ENCODE results near the gene AHI1. TPM values are rescaled to one million over a fixed set of nuclear protein-coding genes. Genes with fewer than 3 reads are reported as not detected.

The AHI1 gene
- total and polyA plus RNA-seq, 2 of the 13 experiments (the other 11 are each of a cell fraction or from before 2014, with no cell fraction given), result 7.2 to 18.6 TPM

DNA sequence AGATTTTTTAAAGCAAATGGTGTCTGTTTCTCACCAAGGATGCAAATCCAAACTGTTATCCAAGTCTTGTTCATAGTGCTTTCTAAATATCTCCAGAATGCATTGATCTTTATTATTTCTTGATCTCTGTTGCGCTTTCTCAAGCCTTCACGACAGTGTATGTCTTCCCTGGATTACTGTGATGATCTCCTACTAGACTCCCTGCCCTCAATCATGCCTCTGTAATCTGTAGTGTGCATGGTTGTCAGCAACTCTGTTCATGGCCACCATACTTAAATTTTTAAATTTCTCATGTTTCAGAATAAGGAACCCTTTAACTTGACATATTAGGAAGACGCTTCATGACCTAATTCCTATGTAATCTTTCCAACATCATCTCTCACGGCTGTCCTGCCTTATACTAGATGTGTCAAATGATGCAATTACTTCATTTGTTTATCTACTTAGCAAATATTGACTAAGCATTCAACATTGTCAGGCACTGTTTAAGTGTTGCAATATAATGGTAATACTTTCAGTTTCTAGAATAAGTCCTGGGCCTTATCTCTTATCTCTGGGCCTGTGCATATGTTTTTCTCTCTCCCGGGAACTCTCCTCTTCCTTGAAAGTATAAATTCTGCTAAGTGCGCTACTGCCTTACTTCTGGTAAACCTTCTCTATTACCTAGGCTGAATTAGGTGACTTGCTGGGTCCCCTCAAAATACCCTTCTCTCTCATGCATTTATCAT lies 25.6 kb upstream of the AHI1 start (continued):
- TF ChIP-seq PAXIP1 (CRISPR knock-in tag; conservative IDR thresholded peaks at IDR 0.05) (no peak), ZFYVE20 (CRISPR knock-in tag; IDR thresholded peaks at IDR 0.05; ENCODE audit: borderline replicate concordance, low read depth) (no peak), ZBTB1 (CRISPR knock-in tag; IDR thresholded peaks at IDR 0.05; ENCODE audit: borderline replicate concordance) (no peak), ZNF10 (CRISPR knock-in tag; IDR thresholded peaks at IDR 0.05; ENCODE audit: borderline replicate concordance, low read depth) (no peak), SIX1 (CRISPR knock-in tag; IDR thresholded peaks at IDR 0.05; ENCODE audit: borderline replicate concordance) (no peak), FOXP1 (IDR thresholded peaks at IDR 0.05) (peak; percentile 32; the same call in 1 of the 2 replicates), FOXP1 (CRISPR knock-in tag; IDR thresholded peaks at IDR 0.05) (peak; percentile 77), TFE3 (CRISPR knock-in tag; IDR thresholded peaks at IDR 0.05) (no peak), MATR3 (CRISPR knock-in tag; IDR thresholded peaks at IDR 0.05) (no peak), ZNF451 (CRISPR knock-in tag; IDR thresholded peaks at IDR 0.05) (no peak), PCBP2 (optimal IDR thresholded peaks at IDR 0.05; ENCODE audit: low read depth, low read length, poor library complexity, severe bottlenecking) (no peak), ZNF30 (CRISPR knock-in tag; IDR thresholded peaks at IDR 0.05) (no peak), NONO (IDR thresholded peaks at IDR 0.05) (no peak), NONO (CRISPR knock-in tag; conservative IDR thresholded peaks at IDR 0.05) (no peak), ZC3H4 (CRISPR knock-in tag; IDR thresholded peaks at IDR 0.05; ENCODE audit: borderline replicate concordance) (no peak), SP140L (CRISPR knock-in tag; IDR thresholded peaks at IDR 0.05; ENCODE audit: borderline replicate concordance) (no peak), CBFB (CRISPR knock-in tag; IDR thresholded peaks at IDR 0.05) (no peak)
- TF ChIP-seq, protein P1, sequence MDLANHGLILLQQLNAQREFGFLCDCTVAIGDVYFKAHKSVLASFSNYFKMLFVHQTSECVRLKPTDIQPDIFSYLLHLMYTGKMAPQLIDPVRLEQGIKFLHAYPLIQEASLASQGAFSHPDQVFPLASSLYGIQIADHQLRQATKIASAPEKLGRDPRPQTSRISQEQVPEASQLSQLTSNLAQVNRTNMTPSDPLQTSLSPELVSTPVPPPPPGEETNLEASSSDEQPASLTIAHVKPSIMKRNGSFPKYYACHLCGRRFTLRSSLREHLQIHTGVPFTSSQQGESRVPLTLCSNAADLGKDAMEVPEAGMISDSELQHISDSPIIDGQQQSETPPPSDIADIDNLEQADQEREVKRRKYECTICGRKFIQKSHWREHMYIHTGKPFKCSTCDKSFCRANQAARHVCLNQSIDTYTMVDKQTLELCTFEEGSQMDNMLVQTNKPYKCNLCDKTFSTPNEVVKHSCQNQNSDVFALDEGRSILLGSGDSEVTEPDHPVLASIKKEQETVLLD (CRISPR knock-in tag; IDR thresholded peaks at IDR 0.05; ENCODE audit: low read depth), result no peak
- TF ChIP-seq, protein P2, sequence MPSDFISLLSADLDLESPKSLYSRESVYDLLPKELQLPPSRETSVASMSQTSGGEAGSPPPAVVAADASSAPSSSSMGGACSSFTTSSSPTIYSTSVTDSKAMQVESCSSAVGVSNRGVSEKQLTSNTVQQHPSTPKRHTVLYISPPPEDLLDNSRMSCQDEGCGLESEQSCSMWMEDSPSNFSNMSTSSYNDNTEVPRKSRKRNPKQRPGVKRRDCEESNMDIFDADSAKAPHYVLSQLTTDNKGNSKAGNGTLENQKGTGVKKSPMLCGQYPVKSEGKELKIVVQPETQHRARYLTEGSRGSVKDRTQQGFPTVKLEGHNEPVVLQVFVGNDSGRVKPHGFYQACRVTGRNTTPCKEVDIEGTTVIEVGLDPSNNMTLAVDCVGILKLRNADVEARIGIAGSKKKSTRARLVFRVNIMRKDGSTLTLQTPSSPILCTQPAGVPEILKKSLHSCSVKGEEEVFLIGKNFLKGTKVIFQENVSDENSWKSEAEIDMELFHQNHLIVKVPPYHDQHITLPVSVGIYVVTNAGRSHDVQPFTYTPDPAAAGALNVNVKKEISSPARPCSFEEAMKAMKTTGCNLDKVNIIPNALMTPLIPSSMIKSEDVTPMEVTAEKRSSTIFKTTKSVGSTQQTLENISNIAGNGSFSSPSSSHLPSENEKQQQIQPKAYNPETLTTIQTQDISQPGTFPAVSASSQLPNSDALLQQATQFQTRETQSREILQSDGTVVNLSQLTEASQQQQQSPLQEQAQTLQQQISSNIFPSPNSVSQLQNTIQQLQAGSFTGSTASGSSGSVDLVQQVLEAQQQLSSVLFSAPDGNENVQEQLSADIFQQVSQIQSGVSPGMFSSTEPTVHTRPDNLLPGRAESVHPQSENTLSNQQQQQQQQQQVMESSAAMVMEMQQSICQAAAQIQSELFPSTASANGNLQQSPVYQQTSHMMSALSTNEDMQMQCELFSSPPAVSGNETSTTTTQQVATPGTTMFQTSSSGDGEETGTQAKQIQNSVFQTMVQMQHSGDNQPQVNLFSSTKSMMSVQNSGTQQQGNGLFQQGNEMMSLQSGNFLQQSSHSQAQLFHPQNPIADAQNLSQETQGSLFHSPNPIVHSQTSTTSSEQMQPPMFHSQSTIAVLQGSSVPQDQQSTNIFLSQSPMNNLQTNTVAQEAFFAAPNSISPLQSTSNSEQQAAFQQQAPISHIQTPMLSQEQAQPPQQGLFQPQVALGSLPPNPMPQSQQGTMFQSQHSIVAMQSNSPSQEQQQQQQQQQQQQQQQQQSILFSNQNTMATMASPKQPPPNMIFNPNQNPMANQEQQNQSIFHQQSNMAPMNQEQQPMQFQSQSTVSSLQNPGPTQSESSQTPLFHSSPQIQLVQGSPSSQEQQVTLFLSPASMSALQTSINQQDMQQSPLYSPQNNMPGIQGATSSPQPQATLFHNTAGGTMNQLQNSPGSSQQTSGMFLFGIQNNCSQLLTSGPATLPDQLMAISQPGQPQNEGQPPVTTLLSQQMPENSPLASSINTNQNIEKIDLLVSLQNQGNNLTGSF (CRISPR knock-in tag; IDR thresholded peaks at IDR 0.05), result no peak
